Hematopoietic multipotent progenitor cell (in vitro differentiated cells): Measurements from ENCODE around the gene IL15. TPM values are rescaled to one million over a fixed set of nuclear protein-coding genes. Genes with fewer than 3 reads are reported as not detected.
"Not testable (repeated sequence)": the region's sequence is repeated elsewhere in the genome, so short reads cannot be mapped to it uniquely, and the experiment has no call there.

ENCODE experiments used
- DNase-seq, 3 donors: peaks; one replicate each; pipeline ENCODE4 v3.0.0-alpha.2; 2011 to 2015; ENCODE audit warnings: low read depth in 2 of 3, low spot score in 2 of 3
- total RNA-seq: library from RNA; depleted of rRNA; stranded (reverse); fragments of >200 nt; gene quantifications from one replicate; pipeline ENCODE4 v1.2.3, GENCODE V29; 2012

Gene IL15
- total RNA-seq, 1 donor, result 4.0 TPM

DNA sequence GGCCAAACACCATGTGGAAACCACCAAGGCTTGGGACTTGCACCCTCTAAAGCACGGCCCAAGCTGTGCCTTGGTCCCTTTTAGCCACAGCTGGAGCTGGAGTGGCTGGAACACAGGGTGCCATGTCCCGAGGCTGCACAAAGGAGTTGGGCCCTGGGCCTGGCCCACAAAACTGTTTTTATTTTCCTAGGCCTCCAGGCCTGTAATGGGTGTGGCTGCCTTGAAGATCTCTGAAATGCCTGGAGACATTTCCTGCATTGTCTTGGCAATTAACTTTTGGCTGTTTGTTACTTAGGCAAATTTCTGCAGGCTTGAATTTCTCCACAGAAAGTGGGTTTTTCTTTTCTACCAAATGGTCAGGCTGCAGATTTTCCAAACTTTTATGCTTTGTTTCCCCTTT, 55.7 kb downstream of the IL15 start:
- no peak for DNase-seq

DNA sequence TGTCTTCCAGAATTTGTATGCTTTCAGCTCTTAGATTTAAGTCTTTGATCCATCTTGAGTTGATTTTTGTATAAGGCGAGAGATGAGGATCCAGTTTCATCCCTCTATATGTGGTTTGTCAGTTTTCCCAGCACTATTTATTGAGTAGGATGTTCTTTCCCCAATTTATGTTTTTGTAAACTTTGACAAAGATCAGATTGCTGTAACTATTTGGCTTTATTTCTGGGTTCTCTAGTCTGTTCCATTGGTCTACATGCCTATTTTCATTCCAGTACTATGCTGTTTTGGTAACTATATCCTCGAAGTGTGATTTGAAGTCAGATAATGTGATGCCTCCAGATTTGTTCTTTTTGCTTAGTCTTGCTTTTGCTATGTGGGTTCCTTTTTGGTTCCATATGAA, 60.7 kb downstream of the IL15 start:
- no peak for DNase-seq

DNA sequence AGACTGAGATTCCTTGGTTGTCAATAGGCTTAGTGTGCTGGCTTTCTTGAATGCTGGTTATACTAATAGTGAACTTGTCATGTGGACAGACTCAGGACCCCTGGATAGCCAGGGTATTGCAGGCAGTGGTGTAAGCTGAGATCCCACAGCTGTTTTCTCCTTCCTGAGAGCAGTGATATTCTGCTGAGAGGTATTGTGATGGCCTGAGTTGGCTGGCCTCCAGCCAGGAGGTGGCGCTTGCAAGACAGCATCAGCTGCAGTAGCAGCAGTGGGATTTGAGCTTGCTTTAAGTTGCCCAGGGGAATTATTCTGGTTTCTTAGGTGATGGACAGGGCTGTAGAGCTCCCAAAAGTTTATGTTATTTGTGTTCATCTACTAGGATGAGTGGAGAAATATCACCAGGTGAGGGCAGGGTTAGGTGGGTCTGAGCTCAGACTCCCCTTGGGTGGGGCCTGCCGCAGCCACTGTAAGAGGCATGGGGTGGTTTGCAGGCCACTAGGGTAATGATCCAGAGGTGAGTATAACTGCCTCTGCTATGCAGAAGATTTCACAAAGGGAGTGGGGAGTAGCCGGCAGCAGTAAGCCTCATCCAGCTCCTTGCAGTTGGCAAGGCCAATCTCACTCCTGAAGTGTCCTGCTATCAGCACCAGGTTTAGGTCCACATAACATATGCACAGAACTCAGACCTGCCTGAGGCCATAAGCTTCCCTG, 66.2 kb downstream of the IL15 start:
- no peak for DNase-seq

DNA sequence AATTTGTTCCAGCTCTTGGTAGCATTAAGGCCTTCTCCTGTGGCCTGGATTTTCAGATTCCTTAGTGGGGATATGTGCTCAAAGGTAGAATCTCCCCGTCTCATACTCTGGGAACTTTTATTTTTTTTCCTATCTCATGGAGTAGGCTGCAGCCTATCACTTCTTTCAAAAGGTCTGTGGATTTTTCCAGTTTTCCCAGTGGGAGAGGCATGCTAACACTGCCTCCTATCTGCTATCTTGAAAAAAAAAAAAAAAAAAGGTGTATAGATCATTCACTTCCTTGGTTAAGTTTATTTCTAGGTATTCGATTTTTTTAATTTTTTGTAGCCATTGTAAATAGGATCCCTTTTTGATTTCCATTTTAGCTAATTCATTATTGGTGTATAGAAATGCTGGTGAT, 67.1 kb downstream of the IL15 start:
- no peak for DNase-seq

DNA sequence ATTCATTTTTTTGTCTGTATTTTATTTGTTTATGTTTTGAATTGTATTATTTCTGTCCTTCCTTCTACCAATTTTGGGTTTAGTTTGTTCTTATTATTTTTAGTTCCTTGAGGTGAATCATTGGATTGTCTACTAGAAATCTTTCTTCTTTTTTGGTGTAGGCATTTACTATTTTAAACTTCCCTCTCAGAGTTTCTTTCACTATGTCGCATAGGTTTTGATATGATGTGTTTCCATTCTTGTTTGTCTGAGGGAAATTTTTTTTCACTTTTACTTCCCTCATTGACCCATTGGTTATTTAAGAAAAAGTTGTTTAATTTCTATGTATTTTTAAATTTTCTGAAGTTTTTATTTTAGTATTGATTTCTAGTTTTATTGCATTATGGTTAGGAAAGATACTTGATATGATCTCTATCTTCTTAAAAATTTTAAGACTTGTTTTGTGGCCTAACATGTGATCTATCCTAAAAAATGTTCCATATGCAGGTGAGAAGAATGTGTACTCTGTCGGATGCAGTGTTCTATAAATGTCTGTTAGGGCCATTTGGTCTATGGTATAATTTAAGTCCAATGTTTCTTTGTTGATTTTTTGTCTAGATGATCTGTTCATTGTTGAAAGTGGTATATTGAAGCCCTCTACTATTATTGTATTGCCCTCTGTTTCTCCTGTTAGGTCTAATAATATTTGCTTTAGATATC, 68.8 kb downstream of the IL15 start:
- no peak for DNase-seq

DNA sequence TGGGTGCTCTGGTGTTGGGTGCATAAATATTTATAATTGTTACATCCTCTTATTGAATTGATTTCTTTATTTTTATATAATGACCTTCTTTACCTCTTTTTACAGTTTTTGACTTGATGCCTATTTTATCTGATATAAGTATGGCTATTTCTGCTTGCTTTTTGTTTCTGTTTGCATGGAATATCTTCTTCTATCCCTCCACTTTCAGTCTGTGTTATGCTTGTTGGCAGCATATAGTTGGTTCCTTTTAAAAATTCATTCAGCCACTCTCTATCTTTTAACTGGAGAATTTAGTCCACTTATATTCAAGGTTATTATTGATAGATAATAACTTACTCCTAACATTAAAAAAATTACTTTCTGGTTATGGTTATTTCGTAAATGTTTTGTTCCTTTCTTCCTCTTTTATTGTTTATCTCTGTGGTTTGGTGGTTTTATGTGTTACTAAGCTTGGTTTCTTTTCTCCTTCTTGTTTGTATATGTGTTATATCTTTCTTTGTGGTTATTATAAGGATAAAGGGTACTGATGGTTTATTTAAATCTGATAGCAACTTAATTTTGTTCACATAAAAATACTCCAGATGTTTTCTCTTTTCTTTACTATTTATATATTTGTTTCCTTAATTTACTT, 69.5 kb downstream of the IL15 start:
- DNase-seq, result peak in 1 of 3 donors; percentile 1

DNA sequence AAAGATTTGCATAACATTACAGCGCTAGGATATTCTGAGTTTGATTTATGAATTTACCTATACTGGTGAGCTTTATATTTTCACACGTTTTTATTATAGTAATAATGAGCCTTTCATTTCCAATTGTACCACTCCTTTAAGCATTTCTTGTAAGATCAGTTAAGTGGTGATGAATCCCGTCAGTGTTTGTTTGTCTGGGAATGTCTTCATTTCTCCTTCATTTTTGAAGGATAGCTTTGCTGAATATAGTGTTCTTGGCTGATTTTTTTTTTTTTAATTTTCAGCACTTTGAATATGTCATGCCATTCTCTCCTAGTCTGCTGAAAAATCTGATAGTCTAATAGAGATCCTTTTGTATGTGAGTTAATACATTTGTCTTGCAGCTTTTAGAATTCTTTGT, 70.1 kb downstream of the IL15 start:
- peak in 1 of 3 donors; percentile 24 for DNase-seq

DNA sequence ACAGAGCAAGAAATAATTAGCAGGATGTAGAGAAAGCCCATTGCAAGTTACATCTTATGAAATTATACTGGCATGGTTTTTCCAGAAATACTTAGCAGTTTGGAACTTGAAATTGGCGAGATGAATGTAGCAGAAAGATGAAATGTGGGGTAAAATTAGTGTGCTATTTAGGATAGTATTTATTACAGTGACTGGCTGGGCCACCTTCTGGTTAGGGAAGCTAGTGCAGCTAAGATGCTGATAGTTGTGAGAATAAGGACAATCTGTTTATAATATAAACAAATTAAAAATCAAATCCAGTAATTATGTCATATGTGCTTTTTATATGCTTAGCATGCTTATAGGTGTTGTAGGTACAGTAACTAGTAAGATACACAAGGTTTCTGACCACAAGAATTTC, 74.8 kb downstream of the IL15 start:
- DNase-seq, result peak in 2 of 3 donors; percentile 4 to 51

DNA sequence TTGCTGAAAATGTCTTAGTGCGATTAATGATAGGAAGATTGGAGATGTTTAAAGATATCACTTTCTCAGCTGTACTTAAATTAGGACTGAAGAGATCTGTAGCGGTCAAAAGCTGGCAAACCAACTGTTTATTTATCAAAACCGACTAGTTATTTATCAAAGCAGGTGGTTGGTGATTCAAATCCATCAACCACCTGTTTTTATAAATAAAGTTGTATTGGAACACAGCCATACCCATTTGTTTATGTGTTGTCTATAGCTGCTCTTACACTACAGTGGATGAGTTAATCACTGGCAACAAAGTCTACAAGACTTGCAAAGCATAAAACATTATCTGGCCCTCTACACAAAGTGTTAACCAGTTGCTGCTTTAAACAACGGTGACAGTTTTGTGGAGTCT, 76.8 kb downstream of the IL15 start:
- DNase-seq, result no peak

DNA sequence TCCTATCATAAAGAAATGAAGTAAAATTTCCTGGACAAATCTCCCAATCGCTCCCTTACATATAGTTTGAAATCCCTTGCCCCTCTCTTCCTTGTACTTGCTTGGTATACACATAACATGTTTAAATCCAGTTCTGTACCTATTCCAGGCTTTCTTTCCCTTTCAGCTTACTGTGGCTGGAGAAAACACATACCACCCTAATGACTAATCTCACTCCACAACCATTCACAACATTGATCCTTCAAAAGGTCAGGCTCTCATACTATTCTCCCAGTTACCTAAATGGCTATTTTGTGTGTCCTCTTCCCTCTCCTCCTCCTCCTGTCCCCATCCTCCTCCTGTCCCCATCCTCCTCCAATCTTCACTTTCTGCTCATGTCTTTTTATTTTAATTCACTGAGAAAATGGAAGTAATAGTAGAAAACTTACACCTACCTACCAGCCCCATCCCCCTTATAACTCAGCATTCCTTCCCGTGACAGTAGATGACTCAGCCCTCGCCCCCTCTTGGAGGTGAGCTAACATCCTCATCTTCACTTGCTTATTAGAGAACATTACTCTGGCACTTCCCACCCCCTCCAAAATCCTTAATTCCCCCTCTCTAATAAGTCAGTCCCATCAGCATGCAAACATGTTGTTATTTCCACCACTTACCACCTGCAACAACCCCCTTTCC, 77.5 kb downstream of the IL15 start:
- no peak for DNase-seq

DNA sequence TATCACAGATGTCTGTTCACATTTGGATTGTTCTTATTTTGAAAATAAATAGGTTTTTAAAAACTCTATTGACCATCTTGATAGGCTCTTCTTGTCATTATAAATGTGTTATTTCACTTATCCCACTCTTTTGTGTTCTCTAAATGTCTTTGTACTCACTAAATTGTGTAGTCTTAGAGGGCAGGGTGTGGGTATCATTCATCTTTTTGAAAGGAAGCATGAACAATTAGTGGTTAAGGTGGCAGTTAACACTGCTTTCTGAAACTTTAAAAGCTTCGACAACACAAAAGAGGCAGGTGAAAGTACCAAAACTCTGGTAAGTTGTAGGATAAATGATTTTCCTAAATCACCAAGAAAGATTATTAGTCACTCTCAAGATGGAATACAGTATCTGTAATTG, 83.2 kb downstream of the IL15 start:
- DNase-seq, result no peak

DNA sequence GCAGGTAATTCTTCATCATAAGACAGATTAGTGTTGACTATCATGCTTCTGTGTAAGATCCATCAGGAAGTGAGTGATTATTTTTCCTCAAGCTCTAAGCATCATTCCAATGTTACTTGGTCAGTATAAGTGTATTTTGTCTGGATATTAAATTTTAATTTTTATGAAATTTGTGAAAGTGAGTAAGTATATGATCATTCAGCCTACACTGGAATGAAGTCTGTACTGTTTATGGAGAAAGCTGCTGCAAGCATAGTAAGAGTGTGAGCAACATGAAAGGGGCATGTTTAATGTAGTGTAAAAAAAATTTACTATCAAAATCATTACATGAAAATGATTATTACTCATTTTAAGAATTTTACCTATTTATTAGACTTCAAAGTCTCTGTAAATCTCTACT, 84.8 kb downstream of the IL15 start:
- no peak for DNase-seq

DNA sequence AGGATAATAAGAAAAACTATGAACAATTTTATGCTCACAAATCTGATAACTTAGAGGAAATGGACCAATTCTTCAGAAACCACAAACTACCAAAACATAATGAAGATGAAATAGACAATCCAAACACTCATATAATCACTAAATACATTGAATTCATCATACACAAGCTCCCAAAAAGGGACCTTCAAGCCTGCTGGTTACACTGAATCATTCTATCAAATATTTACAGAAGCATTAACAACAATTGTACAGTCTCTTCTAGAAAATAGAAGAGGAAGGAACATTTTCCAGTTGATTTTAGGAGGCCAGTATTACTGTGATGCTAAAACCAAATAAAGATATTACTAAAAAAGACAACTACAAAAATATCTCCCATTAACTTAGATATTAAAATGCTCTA, 88.3 kb downstream of the IL15 start:
- no peak for DNase-seq

DNA sequence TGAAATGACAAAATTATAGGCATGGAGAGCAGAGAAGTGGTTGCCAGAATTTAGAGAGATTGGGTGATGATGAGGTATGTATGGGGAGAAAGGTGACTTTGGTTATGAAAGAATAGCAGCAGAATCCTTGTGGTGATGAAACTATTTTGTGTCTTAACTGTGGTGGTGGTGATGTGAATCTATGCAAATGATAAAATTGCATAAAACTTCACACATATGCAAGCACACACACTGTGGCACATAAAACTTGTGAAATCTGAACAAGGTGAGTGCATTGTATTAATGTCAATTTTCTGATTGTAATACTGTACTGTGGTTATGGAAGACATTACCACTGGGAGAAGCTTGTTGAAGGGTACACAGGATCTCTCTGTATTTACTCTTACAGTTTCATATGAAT, 91.0 kb downstream of the IL15 start:
- DNase-seq, result no peak

DNA sequence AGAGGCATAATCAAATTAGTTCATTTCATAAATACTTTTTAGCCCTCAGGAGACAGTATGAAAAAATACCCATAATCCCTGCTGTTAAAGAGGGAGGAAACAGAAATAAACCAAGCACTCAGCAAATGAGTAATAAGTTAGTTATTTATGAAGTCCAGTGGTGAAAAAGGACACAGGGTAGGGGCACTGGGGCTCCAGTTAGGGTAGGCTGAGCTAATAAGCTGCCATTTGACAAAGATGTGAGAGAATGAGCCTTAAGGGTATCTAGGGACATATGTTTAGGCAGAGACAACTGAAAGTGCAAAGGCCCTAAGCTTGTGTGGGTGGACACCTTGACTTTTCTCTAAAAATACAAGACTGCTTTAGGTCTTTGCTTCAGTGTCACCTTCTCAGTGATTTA, 94.4 kb downstream of the IL15 start:
- DNase-seq, result no peak

DNA sequence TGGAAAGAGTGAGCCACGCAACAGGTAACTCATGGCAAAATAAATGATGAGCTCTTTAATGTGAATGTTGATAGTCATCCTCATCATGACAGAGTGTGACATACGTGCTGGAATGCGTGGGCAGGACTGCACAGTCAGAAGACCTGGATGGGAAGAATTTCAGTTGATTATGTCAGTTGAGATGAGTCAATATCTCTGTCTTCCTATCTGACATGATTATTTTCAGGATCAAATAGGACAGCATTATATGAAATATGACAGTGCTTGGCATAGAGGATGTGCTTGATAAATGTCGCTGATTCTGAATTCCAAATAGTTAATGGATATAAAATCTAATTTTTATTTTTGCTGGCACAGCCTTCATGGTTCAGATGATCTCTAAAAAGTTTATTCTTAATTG, 95.1 kb downstream of the IL15 start:
- no peak for DNase-seq

DNA sequence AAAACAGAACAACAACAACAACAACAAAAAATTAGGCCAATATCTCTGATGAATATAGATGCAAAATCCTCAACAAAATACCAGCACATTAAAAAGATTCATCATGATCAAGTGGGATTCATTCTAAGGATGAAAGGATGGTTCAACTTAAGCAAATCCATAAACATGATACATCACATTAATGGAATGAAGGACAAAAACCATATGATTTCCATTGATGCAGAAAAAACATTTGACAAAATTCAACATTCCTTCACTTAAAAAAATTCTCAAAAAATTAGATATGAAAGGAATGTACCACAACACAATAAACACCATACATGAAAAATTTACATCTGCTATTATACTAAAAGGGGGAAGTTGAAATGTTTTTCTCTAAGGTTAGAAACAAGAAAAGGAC, 103.3 kb downstream of the IL15 start:
- no peak for DNase-seq

DNA sequence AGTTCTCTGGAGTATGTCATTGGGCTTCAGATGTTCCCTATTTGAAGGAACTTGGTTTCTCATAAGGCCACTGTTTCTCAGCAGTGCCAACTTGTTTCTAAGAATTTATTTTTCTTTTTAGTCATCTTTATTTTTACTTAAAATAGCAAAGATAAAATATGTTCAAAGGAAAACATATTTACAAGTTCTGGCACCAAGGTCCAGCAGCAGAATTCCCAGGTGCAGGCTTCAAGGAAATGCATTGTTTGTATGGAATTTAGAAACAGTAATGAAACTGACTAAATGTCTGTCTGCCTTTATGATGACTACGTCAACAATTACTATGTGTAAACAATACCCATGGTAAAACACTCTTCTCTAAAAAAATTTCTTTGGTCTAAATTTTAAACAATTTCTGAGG, 109.6 kb downstream of the IL15 start:
- no peak for DNase-seq

DNA sequence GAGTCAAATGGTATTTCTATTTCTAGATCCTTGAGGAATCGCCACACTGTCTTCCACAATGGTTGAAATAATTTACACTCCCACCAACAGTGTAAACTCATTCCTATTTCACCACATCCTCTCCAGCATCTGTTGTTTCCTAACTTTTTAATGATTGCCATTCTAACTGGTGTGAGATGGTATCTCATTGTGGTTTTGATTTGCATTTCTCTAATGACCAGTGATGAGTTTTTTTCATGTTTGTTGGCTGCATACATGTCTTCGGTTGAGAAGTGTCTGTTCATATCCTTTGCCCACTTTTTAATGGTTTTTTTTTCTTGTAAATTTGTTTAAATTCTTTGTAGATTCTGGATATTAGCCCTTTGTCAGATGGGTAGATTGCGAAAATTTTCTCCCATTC, 115.4 kb downstream of the IL15 start:
- not testable (repeated sequence) for DNase-seq

DNA sequence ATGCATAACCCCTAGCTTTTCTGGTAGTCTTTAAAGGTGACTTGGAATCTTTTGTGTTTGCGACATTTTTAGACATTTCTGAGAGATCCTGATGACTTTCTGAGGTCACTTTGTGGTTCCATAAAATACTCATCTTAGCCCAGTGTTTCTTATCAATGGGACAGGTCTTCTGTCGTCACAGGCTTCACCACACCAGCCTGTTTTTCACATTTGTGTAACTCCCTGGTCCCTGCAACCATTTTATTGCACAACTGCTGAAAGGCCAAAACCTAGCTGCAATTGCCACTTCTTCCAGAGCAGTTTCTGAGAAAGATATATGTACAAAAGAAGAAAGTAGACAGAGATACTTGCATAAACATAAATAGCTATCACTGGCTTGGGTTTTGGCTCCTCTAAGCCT, 120.9 kb downstream of the IL15 start:
- DNase-seq, result no peak

DNA sequence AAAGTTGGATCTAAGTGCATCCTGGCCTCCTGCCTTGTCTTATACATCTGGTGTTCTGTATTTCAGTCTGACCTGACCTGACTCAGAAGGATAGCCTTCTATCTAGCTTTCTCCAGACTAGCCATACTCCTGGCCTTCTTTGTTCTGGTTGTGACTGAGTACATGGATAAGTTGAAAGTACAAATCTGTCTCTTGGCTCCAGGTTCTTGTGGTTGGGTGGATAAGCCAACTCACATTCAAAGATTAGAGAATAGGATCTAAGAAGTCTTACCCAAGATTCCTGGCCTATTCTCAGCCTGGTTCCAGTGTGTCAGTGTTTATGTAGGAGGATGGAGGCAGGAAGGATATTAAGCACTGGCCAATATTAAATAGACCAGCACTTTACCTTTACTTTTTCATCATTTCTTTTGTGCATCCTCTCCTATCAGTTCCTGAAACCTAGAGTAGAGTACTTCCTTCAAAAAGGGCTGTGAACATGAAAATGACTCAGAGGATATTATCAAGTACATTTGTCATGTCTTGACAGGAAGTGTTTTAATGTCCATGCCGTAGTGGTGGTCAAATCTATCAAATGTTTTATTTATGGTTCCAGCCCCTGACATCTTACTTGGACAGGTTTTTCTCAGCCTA, 123.5 kb downstream of the IL15 start:
- no peak for DNase-seq
